H1 (cell line): ENCODE measurements around the gene CKAP4. TPM values are rescaled to one million over a fixed set of nuclear protein-coding genes. Genes with fewer than 3 reads are reported as not detected.

Experiments used
- polyA plus RNA-seq, 7 experiments: library from polyadenylated mRNA; depleted of rRNA in 3 of 7; stranded (reverse) in 5 of 7; unstranded in 2 of 7; fragments of >200 nt in 5 of 7; fragments of 200-250 nt in 2 of 7; gene quantifications; 1 replicate in 5 of 7; 2 replicates in 1 of 7; 4 replicates in 1 of 7; pipeline versions ENCODE4 v1.2.1 to v1.2.3, GENCODE V29; 2011 to 2013; ENCODE audit warnings: missing spikeins in 2 of 7, mixed read lengths in 2 of 7
- small RNA-seq: library from polyadenylated mRNA; stranded (forward); fragments of <200 nt; extraction: miRNeasy Mini kit (QIAGEN cat#:217004); gene quantifications from one replicate; pipeline ENCODE3, GENCODE V24; 2013; ENCODE audit not compliant: insufficient read depth
- total RNA-seq: library from RNA; stranded (reverse); fragmentation: NEBNext Ultra II Directional; extraction: Animal tissue kit (Norgen Biotek cat#: 25700); gene quantifications from 2 replicates; pipeline ENCODE4 v1.2.1, GENCODE V29; 2021

Gene CKAP4
- total and polyA plus RNA-seq, 2 of the 8 experiments (the other 6 are each of a cell fraction or from before 2014, with no cell fraction given) = 35.8 to 80.7 TPM

Small RNA genes lying within 50 kb of the gene (small RNA-seq; reads per million reads assigned to genes)
- gene RNU7-94P = not detected

Other genes starting within 250 kb of the CKAP4 start
- 18.2 and 18.9 TPM in 2 replicates for gene NUAK1, start 109.1 kb downstream of the CKAP4 start, total RNA-seq
- 6.7 and 7.7 TPM in 2 replicates for gene NUAK1, start 109.1 kb downstream of the CKAP4 start, polyA plus RNA-seq (2011; rRNA removed)
- 7.1 and 7.7 TPM in 2 replicates for gene TCP11L2, start 54.7 kb upstream of the CKAP4 start, total RNA-seq
- gene TCP11L2, start 54.7 kb upstream of the CKAP4 start, polyA plus RNA-seq (2011; rRNA removed) = 1.9 and 2.1 TPM in 2 replicates
- 13.0 and 13.2 TPM in 2 replicates for gene POLR3B, start 109.7 kb upstream of the CKAP4 start, total RNA-seq
- 4.2 and 5.0 TPM in 2 replicates for gene POLR3B, start 109.7 kb upstream of the CKAP4 start, polyA plus RNA-seq (2011; rRNA removed)